LoVo (cell line): Measurements from ENCODE around the gene AKR1C1.
"Not testable (repeated sequence)": the region's sequence is repeated elsewhere in the genome, so short reads cannot be mapped to it uniquely, and the experiment has no call there.

ENCODE experiments used
- DNase-seq: peaks from one replicate; pipeline ENCODE4 v3.0.0-alpha.2; 2016; ENCODE audit warnings: low spot score

Gene AKR1C1

DNA sequence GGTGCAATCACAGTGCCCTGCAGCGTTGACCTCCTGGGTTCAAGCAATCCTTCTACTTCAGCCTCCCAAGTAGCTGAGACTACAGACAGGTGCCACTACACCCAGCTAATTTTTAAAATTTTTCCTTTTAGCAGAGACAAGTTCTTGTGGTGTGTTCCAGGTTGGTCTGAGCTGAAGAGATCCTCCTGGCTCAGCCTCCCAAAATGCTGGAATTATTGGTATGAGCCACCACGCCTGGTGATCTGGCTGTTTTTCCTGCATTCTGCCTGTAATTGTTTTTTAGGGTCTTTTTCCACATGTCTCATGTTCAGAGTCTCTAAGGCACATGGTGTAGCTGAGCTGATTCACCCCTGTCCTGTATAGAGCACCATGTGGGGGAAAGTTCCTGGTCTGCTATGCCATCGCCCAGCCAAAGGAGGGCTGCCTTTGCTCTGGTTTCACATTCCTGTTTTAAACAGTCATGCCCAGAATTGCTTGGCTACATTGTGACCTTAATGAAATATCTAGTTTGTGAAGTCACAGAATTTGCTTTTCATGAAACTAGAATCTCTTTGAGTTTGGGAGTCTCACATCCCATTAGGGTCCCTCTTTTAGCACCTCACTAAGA lies 55.6 kb downstream of the AKR1C1 start:
- peak; percentile 77 for DNase-seq

DNA sequence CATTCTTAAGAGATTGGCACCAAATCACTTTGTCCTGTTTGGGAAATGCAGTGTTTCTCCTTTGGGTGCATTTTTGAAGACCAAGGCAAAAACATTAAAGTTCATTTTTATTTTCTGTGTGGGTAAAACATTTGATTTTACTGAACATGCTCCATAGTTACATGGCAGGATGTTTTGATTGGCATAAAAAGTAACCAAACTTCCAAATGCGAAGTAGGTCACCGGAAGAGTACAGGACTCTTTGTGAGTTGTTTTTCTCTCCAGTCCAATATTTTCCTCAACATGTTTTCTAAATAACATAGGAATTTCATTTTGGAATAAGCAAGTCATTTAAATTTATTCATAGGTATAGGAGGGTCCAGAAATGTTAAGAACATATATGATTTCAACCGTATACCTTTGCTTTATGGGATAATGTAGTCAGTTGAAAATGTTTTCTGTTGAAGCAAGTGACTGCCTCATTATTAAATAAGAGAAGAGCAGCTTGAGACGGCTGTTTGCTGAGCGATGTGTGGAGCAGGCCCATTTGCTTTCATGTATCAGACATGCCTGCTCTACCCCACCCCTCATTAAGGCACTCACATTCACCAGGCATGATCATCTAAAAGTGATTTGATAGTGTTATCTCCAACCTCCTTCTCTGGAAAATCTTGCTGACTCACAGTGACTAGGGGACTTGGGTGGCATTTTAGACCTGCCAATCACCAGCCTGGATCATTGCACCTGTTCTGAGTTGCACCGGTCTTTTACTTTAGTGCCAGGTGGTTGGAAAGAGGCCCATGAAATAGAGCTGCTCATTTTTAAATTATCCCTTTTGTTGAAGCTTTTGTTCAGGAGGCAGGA lies 56.8 kb downstream of the AKR1C1 start:
- DNase-seq, result peak; percentile 85

DNA sequence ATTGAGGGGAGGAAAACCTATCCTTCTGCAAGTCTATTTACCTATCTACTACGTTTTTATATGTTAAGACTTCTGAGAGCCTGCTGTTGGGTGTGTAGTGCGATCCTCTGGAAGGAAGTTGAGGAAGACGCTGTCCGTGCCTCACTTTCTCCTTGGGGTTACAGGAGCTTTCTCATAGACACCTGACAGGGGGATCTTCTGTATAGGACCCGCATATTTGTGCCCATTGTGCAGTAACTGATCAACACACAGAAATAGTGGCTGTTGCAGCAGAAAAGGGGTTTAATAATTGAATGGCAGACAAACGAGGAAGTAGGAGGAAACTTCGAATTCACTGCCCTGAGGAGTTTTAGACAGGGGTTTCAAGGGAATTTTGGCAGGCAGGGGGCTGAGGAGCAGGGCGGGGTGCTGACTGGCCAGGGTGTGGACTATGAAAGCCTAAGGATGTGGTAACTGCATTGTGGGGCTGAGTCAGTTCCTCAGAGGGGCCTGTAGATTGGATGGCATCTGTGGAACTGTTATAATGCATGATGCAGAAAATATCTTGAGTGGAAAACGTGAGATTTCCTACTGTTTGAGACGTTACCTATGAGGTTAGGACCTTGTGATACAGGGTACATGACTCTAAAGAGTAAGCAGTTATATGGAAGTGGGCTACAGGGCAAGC lies 58.5 kb downstream of the AKR1C1 start:
- peak; percentile 29 for DNase-seq

DNA sequence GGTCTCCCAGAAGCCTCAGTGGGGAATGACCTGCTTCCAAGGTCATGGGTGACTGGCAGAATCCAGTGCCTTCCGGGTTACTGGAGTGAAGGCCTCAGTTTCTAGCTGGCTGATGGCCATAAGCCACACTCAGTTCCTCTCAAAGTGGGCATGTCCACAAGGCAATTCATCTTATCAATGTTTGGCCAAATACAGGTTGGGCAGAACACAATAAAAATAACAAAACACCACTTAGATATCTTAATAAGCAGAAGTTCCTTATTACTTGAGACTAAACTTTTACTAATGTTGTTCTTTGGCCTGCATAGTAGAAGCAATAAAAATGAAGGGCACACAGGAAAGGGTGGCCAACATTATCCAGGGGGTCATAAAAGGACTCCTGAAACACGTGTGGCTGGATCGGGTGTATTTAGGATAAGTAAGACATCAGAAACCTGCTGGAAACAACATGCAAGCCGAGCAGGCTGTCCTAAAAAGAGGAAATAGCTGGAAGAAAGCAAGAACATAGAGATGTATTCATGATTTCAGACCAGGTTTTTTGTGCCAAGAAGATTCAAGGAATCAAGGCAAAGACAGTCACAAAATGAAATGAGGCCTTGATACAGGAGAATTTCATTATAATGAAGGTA lies 60.1 kb downstream of the AKR1C1 start:
- peak; percentile 67 for DNase-seq

DNA sequence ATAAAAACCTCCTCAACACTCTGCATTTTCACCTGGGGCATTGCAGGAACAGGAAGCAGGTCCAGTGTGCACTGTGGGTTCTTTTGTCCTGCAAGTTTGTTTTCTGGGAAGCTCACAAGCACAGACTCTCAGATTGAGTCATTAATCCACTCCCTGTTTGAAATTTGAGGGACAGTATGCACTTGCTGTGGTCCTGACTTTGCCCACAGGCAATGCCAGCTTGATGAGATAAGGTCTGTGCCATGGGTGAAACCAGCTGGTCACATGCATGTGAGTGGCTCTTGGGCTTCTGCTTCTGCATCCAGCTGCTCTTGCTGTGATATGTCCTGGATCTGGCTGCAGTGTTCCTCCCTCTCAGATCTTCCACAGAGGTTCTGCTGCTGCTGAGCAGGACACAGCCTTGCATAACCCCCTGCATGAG lies 62.3 kb downstream of the AKR1C1 start:
- not testable (repeated sequence) for DNase-seq

DNA sequence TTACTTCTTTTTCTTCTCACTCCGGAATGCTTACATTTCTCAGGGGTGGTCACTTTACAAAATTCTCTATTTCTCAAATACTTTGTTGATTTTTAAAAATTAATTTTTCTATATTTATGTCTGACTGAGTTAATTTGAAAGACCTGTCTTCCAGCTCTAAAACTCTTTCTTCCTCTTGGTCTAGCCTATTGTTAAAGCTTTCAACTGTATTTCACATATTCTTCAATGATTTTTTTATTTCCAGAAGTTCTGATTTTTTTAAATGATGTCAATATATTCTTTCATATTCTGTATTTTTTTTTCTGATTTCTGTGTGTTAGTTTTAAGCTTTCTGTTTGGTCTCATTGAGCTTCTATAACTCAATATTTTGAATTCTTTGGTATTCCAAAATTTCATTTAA lies 67.8 kb downstream of the AKR1C1 start:
- DNase-seq, result no peak

DNA sequence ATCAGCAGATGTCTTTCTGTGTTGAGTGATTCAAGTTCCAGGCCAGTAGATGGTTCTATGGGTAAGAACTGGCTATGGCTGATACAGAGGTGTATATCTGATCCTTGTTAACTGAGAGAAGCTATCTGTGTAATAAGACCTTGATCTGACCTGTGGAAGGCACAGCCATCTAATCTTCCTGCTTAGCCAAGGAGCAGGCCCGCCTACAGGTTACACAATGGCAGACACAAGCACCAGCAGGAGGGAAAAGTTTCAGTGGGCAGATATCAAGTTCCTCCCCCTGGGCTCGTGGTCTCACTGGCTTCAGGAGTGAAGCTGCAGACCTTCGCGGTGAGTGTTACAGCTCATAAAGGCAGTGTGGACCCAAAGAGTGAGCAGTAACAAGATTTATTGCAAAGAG lies 68.4 kb downstream of the AKR1C1 start:
- not testable (repeated sequence) for DNase-seq

DNA sequence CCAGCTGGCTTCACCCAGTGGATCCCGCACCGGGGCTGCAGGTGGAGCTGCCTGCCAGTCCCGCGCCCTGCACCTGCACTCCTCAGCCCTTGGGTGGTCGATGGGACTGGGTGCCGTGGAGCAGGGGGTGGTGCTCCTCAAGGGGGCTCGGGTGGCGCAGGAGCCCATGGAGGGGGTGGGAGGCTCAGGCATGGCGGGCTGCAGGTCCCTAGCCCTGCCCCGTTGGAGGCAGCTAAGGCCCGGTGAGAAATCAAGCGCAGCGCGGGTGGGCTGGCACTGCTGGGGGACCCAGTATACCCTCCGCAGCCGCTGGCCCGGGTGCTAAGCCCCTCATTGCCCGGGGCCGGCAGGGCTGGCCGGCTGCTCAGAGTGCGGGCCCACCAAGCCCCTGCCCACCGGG lies 69.2 kb downstream of the AKR1C1 start:
- not testable (repeated sequence) for DNase-seq
